Body of pancreas (tissue), 4 donors: ENCODE measurements around the gene IL1A.

Experiments used
- POLR2A ChIP-seq, 3 donors: fragments of 450-650 bp; IDR thresholded peaks; one replicate each; pipeline ENCODE4 v1.6.1; 2016; ENCODE audit warnings: antibody characterized with exemption in 3 of 3, mild to moderate bottlenecking in 2 of 3
- TF ChIP-seq, protein P1 (sequence below), 7 experiments: fragments of 450-650 bp in 4 of 7; fragments of 200-600 bp in 3 of 7; sonication (generic) in 3 of 7; IDR thresholded peaks; one replicate each; pipeline ENCODE4 v1.5.1; 2016 to 2019; ENCODE audit warnings: antibody characterized with exemption in 7 of 7

GRCh38 chr2:112830682-112831512, 46.6 kb upstream of the IL1A start:
- no peak for TF ChIP-seq POLR2A (IDR thresholded peaks at IDR 0.05)
- TF ChIP-seq, protein P1, sequence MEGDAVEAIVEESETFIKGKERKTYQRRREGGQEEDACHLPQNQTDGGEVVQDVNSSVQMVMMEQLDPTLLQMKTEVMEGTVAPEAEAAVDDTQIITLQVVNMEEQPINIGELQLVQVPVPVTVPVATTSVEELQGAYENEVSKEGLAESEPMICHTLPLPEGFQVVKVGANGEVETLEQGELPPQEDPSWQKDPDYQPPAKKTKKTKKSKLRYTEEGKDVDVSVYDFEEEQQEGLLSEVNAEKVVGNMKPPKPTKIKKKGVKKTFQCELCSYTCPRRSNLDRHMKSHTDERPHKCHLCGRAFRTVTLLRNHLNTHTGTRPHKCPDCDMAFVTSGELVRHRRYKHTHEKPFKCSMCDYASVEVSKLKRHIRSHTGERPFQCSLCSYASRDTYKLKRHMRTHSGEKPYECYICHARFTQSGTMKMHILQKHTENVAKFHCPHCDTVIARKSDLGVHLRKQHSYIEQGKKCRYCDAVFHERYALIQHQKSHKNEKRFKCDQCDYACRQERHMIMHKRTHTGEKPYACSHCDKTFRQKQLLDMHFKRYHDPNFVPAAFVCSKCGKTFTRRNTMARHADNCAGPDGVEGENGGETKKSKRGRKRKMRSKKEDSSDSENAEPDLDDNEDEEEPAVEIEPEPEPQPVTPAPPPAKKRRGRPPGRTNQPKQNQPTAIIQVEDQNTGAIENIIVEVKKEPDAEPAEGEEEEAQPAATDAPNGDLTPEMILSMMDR (IDR thresholded peaks at IDR 0.05): no peak
